PC-3 (cell line): ENCODE results near the gene LIM2.

Experiments
- EZH2 ChIP-seq: fragments of 300-600 bp; sonication (generic); IDR thresholded peaks from one replicate; pipeline ENCODE4 v1.6.1; 2017; ENCODE audit warnings: antibody characterized with exemption, mild to moderate bottlenecking, low read length; ENCODE audit not compliant: unreplicated experiment
- EZH2phosphoT487 ChIP-seq: fragments of 300-600 bp; sonication (generic); IDR thresholded peaks from 2 replicates; pipeline ENCODE4 v1.6.1; 2018; ENCODE audit warnings: mild to moderate bottlenecking, antibody characterized with exemption, low read length, borderline replicate concordance
- TF ChIP-seq, protein P1 (sequence below): fragments of 300-600 bp; sonication (generic); conservative IDR thresholded peaks from 2 replicates; pipeline ENCODE4 v1.5.1; 2017; ENCODE audit warnings: antibody characterized with exemption, low read depth, mild to moderate bottlenecking, low read length

DNA sequence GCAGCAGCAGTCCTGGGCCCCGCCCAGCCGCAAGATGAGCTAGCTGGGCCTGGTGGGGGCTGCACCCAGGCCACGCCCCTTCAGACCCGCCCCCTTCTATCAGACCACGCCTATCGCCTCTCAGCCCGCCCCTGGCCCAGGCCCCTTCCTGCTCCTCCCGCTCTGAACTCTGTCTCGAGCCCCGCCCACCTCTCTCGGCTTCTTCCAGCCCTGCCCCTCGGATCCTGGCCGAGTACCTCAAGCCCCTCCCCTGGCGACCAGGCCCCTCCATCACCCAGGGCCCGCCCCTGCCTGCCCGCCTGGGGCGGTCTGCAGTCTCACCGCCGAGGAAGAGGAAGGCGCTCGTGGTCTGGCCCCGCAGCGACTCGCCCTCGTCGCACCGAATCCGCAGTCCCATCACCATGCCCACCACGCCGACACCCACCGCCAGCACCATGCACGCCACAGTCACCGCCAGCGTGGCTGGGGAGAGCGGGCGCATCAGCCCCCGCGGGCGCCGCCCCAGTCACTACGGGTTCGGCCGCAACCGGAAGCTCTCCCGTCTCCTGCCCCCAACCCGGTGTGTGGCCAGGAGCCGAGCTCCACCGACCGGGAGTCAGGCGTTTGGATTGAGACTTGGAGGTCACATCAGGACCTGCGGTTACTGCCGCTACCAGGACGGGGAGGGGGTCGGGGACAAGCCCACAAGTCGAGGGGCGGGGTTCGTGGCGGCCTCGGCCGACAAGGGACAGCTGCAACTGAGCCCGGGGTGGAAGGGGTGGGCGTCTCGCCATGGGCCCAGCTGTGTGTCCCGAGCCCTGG is 20.0 kb downstream of the LIM2 start:
- TF ChIP-seq EZH2 (no peak), EZH2phosphoT487 (no peak)
- TF ChIP-seq, protein P1, sequence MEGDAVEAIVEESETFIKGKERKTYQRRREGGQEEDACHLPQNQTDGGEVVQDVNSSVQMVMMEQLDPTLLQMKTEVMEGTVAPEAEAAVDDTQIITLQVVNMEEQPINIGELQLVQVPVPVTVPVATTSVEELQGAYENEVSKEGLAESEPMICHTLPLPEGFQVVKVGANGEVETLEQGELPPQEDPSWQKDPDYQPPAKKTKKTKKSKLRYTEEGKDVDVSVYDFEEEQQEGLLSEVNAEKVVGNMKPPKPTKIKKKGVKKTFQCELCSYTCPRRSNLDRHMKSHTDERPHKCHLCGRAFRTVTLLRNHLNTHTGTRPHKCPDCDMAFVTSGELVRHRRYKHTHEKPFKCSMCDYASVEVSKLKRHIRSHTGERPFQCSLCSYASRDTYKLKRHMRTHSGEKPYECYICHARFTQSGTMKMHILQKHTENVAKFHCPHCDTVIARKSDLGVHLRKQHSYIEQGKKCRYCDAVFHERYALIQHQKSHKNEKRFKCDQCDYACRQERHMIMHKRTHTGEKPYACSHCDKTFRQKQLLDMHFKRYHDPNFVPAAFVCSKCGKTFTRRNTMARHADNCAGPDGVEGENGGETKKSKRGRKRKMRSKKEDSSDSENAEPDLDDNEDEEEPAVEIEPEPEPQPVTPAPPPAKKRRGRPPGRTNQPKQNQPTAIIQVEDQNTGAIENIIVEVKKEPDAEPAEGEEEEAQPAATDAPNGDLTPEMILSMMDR = no peak
